GM20431 (cell line): ENCODE measurements around the gene LAD1.

Experiments
- in situ Hi-C: fragments of 300-500 bp; cut with MseI, MboI; formaldehyde crosslinking; loops from one replicate; pipeline ENCODE4 v1.15.0; 2020; ENCODE audit warnings: low sequenced_read_pairs; ENCODE audit not compliant: unreplicated experiment

LAD1 gene

GRCh38 chr1:201419746-201420607, 20.9 kb upstream of the LAD1 start:
- in situ Hi-C loops: no loop called here

- in situ Hi-C loops: no loop called here
Measured at GRCh38 chr1:201419256-201419655, 20.1 kb upstream of the LAD1 start.

- in situ Hi-C loops: no loop called here
Measured at GRCh38 chr1:201418461-201418860, 19.3 kb upstream of the LAD1 start.

- in situ Hi-C loops: no loop called here
Measured at GRCh38 chr1:201414051-201414738, 15.1 kb upstream of the LAD1 start.

- in situ Hi-C loops: no loop called here
Measured at GRCh38 chr1:201411292-201411691, 12.2 kb upstream of the LAD1 start.

- in situ Hi-C loops: no loop called here
Measured at GRCh38 chr1:201409440-201409839, 10.3 kb upstream of the LAD1 start.

- in situ Hi-C loops: no loop called here
Measured at GRCh38 chr1:201408834-201409200, 9.7 kb upstream of the LAD1 start.

- in situ Hi-C loops: no loop called here
Measured at GRCh38 chr1:201408176-201408833, 9.2 kb upstream of the LAD1 start.

- in situ Hi-C loops: no loop called here
Measured at GRCh38 chr1:201406831-201407406, 7.8 kb upstream of the LAD1 start.

- in situ Hi-C loops: no loop called here
Measured at GRCh38 chr1:201405484-201405831, 6.3 kb upstream of the LAD1 start.

- in situ Hi-C loops: no loop called here
Measured at GRCh38 chr1:201404722-201405483, 5.8 kb upstream of the LAD1 start.

- in situ Hi-C loops: no loop called here
Measured at GRCh38 chr1:201404055-201404454, 4.9 kb upstream of the LAD1 start.

- in situ Hi-C loops: no loop called here
Measured at GRCh38 chr1:201403359-201403758, 4.2 kb upstream of the LAD1 start.

- in situ Hi-C loops: no loop called here
Measured at GRCh38 chr1:201401700-201402099, 2.6 kb upstream of the LAD1 start.

GRCh38 chr1:201400852-201401230, 1.7 kb upstream of the LAD1 start:
- in situ Hi-C loops: no loop called here

- in situ Hi-C loops: no loop called here
Measured at GRCh38 chr1:201400212-201400851, 1.2 kb upstream of the LAD1 start.

GRCh38 chr1:201399352-201400126, 415 bp upstream of the LAD1 start:
- in situ Hi-C loops: no loop called here

- in situ Hi-C loops: no loop called here
Measured at GRCh38 chr1:201397675-201398074, 1.4 kb downstream of the LAD1 start.

- in situ Hi-C loops: no loop called here
Measured at GRCh38 chr1:201396861-201397464, 2.2 kb downstream of the LAD1 start.
